NCI-H2081 treated with DMSO at 0.1 percent for 48 hours (cell line): Measurements from ENCODE around the gene GOLGA6D.
"Not testable (repeated sequence)": the region's sequence is repeated elsewhere in the genome, so short reads cannot be mapped to it uniquely, and the experiment has no call there.

Experiments
- DNase-seq: peaks from one replicate; lab custom pipeline; 2025; lab: John Stamatoyannopoulos, UW

Gene GOLGA6D

DNA sequence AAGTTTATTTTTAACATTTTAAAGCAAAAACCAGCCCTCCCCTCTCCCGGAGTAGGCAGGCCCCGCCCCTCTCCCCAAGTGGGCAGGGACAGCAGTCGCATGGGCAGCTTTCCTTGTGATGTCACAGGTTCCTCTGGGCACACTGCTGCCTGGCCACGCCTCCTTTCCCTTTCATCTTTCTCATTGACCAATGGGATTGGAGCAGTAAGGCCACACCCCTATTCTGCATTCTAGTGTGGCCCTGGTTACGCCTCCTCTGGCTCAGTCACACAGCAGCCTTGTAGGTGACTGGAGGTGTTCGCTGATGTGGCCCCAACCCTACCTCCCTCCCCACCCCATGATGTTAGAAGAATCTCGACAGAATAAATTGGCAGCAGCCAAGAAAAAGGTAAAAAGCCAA is at the start of gene GOLGA6D:
GOLGA6D (plus strand) TSS at position 264 of the 400 bp plus-strand sequence; CDS start at position 305, 41 bp downstream.
- not testable (repeated sequence) for DNase-seq

DNA sequence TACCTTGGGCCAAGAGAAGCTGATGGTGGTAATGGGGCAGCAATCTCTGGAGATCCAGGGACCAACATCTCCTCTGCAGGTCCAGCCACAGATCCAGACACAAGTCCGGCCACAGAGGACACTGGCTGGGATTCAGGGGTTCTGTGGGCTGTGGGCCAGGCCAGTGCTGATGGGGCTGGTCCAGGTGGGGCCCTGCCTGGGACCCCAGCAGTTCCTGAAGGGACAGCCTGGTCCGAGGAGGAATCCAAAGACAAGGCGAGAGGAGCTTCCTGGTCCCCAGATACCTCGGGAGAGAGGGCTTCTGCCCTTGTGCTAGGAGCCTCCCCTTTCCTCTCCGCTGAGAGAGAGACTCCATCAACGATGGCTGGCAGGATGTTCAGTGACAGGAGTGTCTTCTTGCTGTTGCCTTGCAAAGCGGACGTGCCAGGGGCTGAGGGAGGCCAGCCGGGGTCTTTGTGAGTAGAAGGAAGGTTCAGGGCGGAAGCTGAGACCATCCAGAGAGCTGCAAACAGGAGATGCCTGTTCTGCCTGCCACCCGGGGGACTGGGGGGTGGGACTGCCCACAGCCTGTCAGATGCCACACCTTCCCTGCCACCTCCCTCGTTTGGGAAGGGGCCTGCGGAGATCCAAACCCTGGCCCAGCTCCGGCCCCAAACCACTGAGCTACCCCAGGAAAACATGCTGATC is 49.0 kb upstream of the GOLGA6D start:
- no peak for DNase-seq

DNA sequence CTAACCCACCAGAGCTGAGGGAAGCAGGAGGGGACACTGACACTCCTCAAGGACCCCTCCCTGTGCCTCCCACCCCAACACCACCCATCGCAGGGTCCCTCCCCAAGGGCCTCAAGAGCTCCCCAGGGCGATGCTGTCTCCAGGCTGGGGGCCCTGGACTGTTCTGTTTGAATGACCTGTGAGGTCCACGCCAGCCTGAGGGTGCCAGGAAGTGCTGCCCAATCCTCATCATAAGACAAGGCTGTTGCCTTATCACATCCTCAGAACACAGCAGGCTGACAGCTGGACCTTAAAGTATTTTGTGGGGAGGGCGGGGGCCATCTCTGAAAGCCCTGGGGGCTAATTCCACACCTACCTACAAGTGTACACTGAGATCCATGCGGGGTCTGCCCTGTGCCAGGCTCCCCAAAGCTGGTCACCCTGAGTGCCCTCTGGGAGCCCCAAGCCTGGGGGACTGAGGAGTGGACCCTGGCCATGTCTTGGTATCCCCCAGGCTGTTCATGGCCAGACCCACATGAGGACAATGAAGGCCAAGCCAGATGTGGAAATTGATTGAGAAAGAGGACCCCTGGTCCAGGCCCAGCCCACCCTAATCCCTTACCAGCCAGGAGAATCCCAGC is 48.3 kb upstream of the GOLGA6D start:
- DNase-seq: no peak

DNA sequence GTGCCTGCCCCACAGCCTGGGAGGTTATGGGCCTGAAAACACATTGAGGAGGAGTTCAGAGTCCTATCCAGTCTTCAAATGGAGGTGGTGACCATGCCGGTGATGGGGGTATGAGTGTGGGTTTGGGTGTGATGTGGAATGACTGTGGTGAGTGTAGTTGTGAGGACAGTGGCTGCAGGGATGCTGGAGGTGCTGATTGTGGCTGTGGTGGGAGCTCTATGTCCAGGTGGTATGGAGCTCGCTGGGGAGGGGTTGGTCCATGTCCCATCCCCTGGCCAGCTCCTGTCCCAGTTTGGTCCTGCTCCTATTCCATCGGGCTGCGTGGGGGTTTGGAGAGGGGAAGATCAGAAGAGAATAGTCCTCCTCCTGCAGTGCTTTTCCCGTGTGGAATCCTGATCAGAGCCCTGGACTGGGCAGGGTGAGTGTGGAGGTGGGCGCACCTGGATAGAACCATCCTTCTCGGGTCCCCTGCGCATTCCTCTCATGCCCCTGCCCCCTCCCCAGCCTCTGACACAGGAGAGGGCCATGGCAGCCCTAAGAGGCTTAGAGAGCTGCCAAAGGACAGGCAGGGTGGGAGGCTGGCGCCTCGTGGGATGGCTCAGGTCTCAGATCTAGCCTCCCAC is 47.5 kb upstream of the GOLGA6D start:
- DNase-seq: no peak

DNA sequence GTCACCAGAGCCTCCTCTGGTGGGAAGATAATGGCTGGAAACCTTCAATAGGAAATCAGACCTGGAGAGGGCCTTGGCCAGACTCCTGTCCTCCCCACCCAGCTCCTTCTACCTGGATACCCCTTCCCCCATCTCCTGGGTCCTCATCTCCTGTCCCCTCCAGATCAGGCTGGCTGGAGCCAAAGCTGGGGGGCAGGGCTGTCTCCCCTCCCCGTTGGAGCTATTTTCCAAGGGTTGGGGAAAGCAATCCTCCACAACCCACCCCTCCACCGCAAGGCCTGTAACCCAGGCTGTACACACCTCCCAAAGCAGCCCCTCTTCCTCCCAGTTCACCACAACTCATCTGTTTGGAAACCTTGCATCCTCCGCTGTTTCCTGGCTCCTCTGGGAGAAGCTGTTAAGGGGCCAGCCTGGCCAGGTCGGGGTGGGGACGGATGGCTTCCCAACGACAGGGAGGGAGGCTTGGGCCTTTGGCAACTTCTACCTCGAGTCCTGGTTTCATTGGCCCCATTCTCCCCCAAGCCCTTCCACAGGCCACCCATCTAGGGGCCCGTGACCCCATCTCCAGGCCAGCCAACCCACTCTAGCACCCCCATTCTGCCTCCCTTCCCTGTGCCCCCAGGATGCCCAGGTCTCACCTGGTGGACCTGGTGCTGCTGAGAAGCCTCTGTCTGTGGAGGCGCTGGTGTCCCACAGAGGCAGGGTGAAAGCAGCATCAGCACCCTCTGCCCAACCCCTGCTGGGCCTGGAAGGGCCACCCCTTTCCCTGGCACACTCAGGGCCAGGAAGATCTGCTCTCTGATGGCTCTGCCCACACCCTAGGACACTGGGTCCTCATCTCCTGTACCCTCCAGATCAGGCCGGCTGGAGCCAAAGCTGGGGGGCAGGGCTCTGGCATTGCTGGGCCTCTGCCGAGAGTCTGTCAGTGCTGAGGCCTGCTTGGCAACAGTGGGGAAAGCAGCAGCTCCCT is 46.6 kb upstream of the GOLGA6D start:
- no peak for DNase-seq

DNA sequence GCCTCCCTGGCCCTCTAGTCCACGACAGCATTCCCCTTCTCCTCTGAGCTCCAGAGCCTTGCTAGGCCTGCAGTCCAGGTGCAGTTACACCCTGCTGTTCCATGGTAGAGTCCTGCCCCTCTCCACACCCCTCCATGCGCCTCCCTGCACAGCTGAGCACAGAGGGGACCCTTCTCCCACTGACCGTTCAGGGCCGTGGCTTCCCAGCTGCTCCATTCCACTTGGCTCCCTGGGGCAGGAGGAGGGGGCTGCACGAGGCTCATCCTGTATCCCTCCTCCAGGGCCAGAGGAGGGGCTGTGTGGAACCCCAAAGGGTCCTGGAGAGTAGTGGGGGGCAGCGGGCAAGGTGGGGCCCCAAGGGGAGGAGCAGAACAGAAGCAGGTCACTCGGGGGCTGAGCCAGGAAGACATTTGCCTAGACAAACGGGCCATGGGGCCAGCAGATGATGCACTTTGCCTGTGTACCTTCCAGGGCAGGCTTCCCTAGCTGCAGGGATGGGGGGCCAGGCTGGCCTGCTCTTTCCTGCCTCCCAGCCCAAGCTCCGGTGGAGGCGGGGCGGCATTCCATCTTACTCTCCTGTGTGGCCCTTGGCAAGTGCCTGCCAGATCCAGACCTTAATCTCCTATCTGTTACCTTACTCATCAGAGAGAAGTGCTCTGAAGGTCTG is 45.2 kb upstream of the GOLGA6D start:
- DNase-seq: no peak

DNA sequence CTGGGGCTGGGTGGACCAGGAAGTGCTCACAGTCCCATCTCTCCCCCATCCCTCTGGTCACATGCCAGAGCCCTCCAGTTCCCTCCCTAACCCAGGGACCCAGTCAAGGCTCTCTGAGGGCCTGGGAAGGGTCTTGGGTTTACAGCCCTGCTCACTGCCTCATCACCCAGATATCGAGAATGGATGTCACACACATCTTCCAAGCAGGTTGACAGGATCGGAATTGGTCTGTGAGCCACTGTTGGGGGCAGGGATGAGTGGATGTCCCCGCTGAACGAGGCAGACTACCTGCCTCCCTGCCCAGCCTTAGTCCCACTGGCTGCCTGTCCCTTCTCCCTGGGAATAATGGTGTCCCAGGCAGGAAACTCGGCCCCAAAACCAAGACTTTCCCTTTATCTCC is 44.5 kb upstream of the GOLGA6D start:
- no peak for DNase-seq

GRCh38 chr15:75245741-75246140 is 36.9 kb upstream of the GOLGA6D start:
- not testable (repeated sequence) for DNase-seq

- not testable (repeated sequence) for DNase-seq
Observed at GRCh38 chr15:75248991-75249390, 33.6 kb upstream of the GOLGA6D start.

GRCh38 chr15:75249726-75250125 is 32.9 kb upstream of the GOLGA6D start:
- DNase-seq: no peak

- DNase-seq: not testable (repeated sequence)
Observed at GRCh38 chr15:75251343-75251742, 31.3 kb upstream of the GOLGA6D start.

DNA sequence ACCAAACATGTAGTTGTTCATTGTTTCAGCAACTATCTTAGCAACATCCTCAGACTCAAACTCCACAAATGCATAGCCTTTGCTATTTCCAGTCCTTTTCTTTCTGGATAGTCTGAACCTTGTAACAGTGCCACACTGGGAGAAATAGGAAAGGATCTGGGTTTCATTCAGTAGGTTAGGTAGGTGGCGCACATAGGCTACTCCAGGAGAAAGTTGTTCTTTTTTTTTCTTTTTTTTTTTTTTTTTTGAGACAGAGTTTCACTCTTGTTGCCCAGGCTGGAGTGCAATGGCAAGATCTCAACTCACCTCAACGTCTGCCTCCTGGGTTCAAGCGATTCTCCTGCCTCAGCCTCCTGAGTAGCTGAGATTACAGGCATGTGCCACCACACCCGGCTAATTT is 30.4 kb upstream of the GOLGA6D start:
- not testable (repeated sequence) for DNase-seq

- not testable (repeated sequence) for DNase-seq
Observed at GRCh38 chr15:75258034-75258433, 24.6 kb upstream of the GOLGA6D start, which contains the start of gene GOLGA6C. TSS of gene GOLGA6C (plus strand) at chr15:75258334. CDS start at chr15:75258599, 265 bp downstream.

DNA sequence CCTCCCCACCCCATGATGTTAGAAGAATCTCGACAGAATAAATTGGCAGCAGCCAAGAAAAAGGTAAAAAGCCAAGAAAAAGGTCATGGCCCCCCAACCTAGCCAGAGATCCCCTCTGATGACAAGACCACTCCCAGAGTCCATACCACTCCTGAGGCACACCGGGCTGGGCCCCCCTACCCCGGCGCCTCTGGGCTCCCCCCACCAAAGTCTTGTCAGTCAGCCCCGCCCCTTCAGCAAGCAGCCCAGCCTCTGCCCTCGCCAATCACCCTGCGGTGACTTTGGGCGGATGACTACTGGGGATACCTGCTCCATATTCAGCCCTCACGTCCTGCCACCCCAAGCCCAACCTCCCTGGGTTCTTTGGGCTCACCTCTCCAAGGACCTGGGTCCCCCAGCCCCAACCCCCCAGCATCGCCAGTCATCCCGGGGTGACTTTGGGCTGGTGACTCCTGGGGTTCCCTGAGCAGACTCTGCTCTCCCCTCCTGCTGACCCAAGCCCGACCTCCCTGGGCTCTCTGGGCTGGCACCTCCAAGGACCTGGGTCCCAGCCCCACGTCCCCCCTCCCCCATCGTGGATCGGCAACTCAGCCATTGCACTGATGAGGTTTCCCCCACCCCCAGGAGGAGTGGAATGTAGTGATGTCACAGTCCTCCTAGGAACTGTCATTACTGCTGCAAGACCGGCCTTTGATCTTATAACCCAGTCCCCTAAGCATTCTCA is 23.9 kb upstream of the GOLGA6D start:
- not testable (repeated sequence) for DNase-seq

- not testable (repeated sequence) for DNase-seq
Observed at GRCh38 chr15:75259873-75260272, 22.8 kb upstream of the GOLGA6D start.

DNA sequence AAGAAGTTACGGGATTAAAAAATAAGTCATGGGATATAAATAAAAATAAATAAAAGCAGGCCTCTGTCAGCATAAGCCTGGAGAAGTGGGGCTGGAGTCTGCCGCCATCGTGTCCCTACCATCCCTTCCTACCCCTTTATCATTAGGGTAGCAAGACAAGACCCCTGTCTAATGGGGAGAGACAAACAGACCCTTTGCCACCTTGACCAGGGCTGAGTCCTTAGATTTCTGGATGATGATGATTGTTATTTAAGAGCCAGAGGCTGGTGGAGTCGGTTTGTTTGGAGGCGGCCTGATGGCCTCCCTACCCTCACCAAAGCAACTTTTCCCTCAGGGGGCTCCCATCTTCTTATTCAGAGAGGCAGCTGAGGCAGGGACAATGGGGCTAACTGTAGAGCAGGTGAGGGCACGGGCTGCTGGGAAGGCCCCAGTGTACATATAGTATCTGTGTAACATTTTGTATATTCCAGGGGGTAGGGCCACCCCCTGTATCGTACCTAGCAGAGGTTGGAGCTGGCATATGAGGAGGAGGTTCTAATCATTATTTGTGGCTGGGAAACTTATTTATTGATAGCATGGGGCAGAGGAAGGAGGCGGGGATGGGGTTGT is 8.8 kb upstream of the GOLGA6D start:
- not testable (repeated sequence) for DNase-seq

DNA sequence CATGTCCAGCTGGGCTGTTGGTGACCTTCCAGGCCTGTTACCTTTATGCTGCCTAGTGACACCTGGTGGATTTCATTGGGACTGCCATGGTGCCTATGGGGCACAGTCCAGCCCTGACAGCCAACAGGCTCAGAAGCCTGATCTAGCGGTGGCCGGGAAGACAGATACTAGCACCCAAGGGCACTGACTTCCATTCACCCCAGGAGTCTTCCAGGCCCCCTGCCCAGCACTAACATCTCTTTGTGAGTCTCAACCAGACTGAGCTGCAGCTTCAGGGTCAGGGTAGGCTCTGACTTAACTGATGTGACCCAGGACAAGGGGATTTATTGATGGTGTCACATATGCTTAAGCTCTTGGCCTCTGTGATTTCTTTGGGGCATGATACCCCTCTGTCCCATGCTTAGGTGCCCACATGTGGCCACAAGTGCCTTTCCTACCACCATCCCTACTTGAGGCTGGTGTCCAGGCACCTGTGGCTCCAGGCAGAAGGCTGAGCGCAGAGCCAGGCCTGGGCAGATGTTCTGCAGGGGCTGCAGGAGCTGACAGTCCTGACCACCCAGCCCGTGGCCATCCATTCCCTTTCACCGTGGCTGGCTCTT is 8.0 kb upstream of the GOLGA6D start:
- not testable (repeated sequence) for DNase-seq

- DNase-seq: not testable (repeated sequence)
Observed at GRCh38 chr15:75275617-75276016, 7.0 kb upstream of the GOLGA6D start.

DNA sequence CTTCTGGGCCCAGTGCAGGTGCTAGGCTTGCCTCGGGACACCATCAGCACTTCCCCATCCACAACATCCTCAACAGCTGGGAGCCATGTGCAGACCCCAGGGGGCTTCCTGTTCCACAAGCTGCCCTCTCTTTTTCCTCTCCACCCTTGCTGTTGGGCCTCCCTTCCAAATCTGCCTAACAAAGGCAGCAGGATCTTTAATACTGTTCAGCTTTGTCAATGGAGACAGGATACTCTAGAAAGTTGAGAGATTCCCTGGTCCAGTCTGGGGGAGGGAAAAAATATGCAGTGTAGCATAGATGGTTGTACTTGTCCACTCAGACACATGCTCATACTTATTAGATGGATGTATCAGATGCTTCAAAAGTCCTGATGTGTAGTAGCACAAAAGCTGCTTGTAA is 4.1 kb upstream of the GOLGA6D start:
- DNase-seq: not testable (repeated sequence)

GRCh38 chr15:75284152-75284551 is 1.5 kb downstream of the GOLGA6D start:
- DNase-seq: not testable (repeated sequence)
